Fibroblast of peridontal ligament (primary cell): ENCODE data around the gene LARP4B.

ENCODE experiments used
- DNase-seq: peaks from one replicate; pipeline ENCODE4 v3.0.0-alpha.2; 2010; ENCODE audit errors: extremely low read depth

Gene LARP4B

GRCh38 chr10:767794-768193 is 163.7 kb downstream of the LARP4B start:
- no peak for DNase-seq

DNA sequence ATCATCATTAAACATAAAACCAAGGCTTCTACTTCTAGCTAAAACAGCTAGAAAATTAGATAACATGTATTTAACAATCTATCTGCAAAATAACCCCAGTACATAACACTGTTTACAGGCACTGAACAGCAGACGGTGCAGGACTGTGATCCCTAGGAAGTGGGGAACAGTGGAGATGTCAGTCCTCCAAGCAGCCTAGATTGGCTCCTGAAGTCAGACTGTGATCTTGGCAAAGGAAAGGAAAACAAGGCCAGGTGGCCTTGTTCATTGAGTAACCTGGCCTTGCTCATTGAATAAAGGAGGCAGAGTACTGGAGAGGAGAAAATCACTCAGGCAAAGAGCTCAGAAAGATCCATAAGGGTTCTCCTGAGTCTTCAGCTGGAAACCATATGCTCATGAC is 164.3 kb downstream of the LARP4B start:
- DNase-seq, result no peak

DNA sequence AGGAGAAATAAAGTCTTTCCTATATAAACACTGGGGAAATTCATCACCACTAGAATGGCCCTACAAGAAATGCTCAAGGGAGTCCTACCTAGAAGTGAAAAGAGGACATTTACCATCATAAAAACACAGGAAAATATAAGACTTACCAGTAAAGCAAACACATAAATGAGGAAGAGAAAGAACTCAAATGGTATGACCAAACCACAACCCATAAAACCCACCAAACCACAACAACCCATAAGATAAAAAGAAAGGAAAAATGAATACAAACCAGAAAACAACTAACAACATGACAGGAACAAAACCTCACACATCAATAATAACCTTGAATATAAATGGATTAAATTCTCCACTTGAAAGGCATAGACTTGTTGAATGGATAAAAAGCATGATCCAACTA is 170.1 kb downstream of the LARP4B start:
- no peak for DNase-seq

DNA sequence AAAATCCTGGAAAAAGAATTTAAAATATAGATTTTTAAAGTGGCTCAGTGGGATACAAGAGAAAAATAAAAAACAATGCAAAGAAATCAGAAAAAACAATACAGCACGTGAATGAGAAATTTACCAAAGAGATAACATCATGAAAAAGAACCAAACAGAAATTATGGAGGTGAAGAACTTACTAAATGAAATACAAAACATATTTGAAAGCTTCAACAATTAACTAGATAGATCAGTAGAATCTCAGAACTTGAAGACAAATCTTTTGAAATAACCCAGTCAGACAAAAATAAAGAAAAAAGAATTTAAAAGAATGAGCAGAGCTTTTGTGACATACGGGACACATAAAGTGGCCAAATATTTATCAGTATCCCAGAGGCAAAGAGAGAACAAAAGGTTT is 170.9 kb downstream of the LARP4B start:
- no peak for DNase-seq

DNA sequence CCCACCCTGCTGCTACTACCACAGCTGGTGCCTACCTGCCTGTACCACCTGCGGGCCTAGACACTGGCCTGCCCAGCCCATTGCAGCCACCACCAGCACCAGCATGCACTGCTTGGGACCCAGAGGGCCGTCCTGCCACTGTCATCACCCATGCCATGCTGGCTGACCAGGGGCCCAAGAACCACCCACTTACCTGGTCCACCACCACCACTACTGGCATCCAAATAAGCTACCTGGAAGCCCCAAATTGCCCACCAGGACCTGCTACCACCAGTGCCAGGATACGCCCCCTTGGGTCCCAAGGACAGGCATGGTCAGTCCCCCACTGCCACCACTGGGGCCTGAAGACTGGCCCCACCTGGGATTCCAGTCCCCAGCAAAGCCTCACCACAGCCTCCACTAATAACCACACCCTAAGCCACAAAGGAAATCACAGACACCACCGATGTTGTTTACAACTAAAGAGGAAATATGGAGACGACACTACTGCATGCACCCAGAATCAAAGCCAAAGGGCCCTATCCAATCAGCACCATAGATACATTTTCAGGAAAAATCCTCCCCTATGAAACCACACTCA is 171.5 kb downstream of the LARP4B start:
- DNase-seq, result no peak
